ENCODE measurements around the gene BMAL1. TPM values are rescaled to one million over a fixed set of nuclear protein-coding genes. Genes with fewer than 3 reads are reported as not detected.

The BMAL1 gene
- polyA plus RNA-seq, 3 donors = 10.2 to 43.4 (median 11.5) TPM

GRCh38 chr11:13315517-13316432 is 38.2 kb downstream of the BMAL1 start:
- H3K27me3 Mint-ChIP-seq (ENCODE audit: low read depth in 3 of 3) = no peaks in the 10 kb centered on the region
- Histone ChIP-seq H2AFZ (ENCODE audit: insufficient read depth, low read depth, low read length, poor library complexity, severe bottlenecking) (no peak overlapping the region), H3K27me3 (ENCODE audit: control insufficient read depth in 2 of 2, insufficient read depth in 2 of 2, low read length in 2 of 2) (no peaks in the 10 kb centered on the region), H3K4me1 (ENCODE audit: control insufficient read depth in 1 of 2, insufficient read depth in 2 of 2, low read length in 2 of 2) (peaks cover 4 to 8% of the 10 kb centered on the region in 2 donors), H3K9me3 (replicated peaks in 1 of 2; ENCODE audit: control insufficient read depth in 1 of 2, insufficient read depth in 1 of 2, low read length in 2 of 2) (no peaks in the 10 kb centered on the region), H3K9ac (ENCODE audit: insufficient read depth, low read length, poor library complexity, severe bottlenecking) (no peak overlapping the region), H3K4me2 (replicated peaks; ENCODE audit: extremely low read depth, low read length, poor library complexity, severe bottlenecking) (no peak overlapping the region), H3K79me2 (ENCODE audit: insufficient read depth, low read length) (peaks cover 83% of the 10 kb centered on the region), H3K27ac (ENCODE audit: low read depth in 1 of 2, low read length in 2 of 2) (no peak overlapping the region), H3K4me3 (replicated peaks in 1 of 3; ENCODE audit: low read depth in 2 of 3, low read length in 3 of 3) (no peak overlapping the region), H3K36me3 (replicated peaks in 1 of 2; ENCODE audit: control insufficient read depth in 1 of 2, insufficient read depth in 2 of 2, low read length in 2 of 2) (peaks cover 3 to 53% of the 10 kb centered on the region in 2 donors), H4K20me1 (ENCODE audit: insufficient read depth, low read length) (peaks cover 100% of the 10 kb centered on the region)
- TF ChIP-seq CTCF (IDR thresholded peaks at IDR 0.05) = no peak
- H3K4me1 Mint-ChIP-seq = peaks cover 32% of the 10 kb centered on the region
- DNase-seq = no peak
- peak overlapping the region in 1 of 7 donors; percentile 47 for H3K27ac Mint-ChIP-seq
- peaks cover 36 to 46% of the 10 kb centered on the region in 2 donors for H3K36me3 Mint-ChIP-seq
- H3K9me3 Mint-ChIP-seq = no peaks in the 10 kb centered on the region
- intact Hi-C loops (cut with micrococcal nuclease) = no loop called here
- no peak overlapping the region for H3K4me3 Mint-ChIP-seq
- WGBS (ENCODE audit: insufficient coverage) = 83% methylated on average over 10 of the region's 11 CpGs

GRCh38 chr11:13316528-13316961 is 39.0 kb downstream of the BMAL1 start:
- TF ChIP-seq CTCF (IDR thresholded peaks at IDR 0.05) = no peak

More at GRCh38 chr11:13316528-13316961, 39.0 kb downstream of the BMAL1 start:
- no peak for DNase-seq
- H3K9me3 ChIP-seq (replicated peaks in 1 of 2; ENCODE audit: control insufficient read depth in 1 of 2, insufficient read depth in 1 of 2, low read length in 2 of 2) = no peaks in the 10 kb centered on the region
- H3K27ac ChIP-seq (ENCODE audit: low read depth in 1 of 2, low read length in 2 of 2) = no peak overlapping the region
- Mint-ChIP-seq H3K9me3 (no peaks in the 10 kb centered on the region), H3K27me3 (ENCODE audit: low read depth in 3 of 3) (no peaks in the 10 kb centered on the region), H3K4me1 (peaks cover 32% of the 10 kb centered on the region), H3K27ac (peak overlapping the region in 1 of 7 donors; percentile 47), H3K4me3 (no peak overlapping the region), H3K36me3 (peaks cover 31 to 41% of the 10 kb centered on the region in 2 donors)
- intact Hi-C loops (cut with micrococcal nuclease) = no loop called here
- H3K4me1 ChIP-seq (ENCODE audit: control insufficient read depth in 1 of 2, insufficient read depth in 2 of 2, low read length in 2 of 2) = peaks cover 4 to 8% of the 10 kb centered on the region in 2 donors
- 100% methylated on average over 3 of the region's 4 CpGs for WGBS (ENCODE audit: insufficient coverage)
- peaks cover 100% of the 10 kb centered on the region for H4K20me1 ChIP-seq (ENCODE audit: insufficient read depth, low read length)
- no peaks in the 10 kb centered on the region for H3K27me3 ChIP-seq (ENCODE audit: control insufficient read depth in 2 of 2, insufficient read depth in 2 of 2, low read length in 2 of 2)
- H3K36me3 ChIP-seq (replicated peaks in 1 of 2; ENCODE audit: control insufficient read depth in 1 of 2, insufficient read depth in 2 of 2, low read length in 2 of 2) = peaks cover 3 to 50% of the 10 kb centered on the region in 2 donors
- H3K9ac ChIP-seq (ENCODE audit: insufficient read depth, low read length, poor library complexity, severe bottlenecking) = no peak overlapping the region
- no peak overlapping the region for H3K4me3 ChIP-seq (replicated peaks in 1 of 3; ENCODE audit: low read depth in 2 of 3, low read length in 3 of 3)
- H3K4me2 ChIP-seq (replicated peaks; ENCODE audit: extremely low read depth, low read length, poor library complexity, severe bottlenecking) = no peak overlapping the region
- H3K79me2 ChIP-seq (ENCODE audit: insufficient read depth, low read length) = peaks cover 86% of the 10 kb centered on the region
- no peak overlapping the region for H2AFZ ChIP-seq (ENCODE audit: insufficient read depth, low read depth, low read length, poor library complexity, severe bottlenecking)

All from CD14-positive monocyte (primary cell).